GM10847 (cell line): ENCODE results near the gene NCOR2.

Experiments used
- POLR2A ChIP-seq: IDR thresholded peaks from 2 replicates; pipeline ENCODE4 v1.6.1; 2011; ENCODE audit not compliant: insufficient read length; ENCODE audit errors: extremely low read depth

The NCOR2 gene

DNA sequence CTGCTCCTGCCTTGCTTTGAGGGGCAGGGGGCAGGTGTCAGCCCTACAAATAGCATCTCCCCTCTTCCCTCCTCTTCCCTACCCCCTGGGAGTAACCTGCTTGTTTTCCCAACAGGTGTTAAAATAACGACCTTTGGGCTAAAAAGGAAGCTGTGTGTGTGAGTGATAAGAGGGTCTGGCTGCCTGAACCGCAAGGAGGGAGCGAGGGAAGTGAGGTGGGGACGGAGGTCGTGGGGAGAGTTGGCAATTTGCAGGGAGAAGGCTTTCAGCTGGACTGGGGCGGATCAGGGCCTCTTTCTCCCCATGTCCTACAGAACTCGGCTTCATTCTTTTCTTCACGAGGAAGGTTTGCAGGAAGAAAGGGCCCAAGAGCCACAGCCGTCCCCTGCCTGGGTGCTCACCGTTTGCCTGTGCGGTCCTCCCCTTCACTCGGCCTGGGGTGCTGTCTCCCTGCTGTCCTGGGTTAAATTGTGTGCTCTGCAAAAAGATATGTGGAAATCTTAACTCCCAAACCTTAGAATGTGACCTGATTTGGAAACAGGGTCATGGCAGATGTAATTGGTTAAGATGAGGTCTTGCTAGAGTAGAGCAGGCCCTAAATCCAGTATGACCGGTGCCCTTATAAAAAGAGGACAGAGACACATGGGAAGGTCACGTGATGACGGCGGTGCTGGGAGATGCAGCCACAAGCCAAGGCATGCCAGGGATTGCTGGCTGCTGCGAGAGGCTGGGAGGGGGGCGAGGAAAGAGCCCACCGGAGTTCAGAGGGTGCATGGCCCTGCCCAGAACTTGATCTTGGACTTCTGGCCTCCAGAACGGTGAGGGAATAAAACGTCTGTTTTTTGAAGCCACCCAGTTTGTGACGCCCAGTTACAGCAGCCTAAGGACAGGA is 38.7 kb upstream of the NCOR2 start:
- TF ChIP-seq POLR2A, result no peak

- TF ChIP-seq POLR2A, result no peak
Measured at GRCh38 chr12:124605150-124605882, 37.9 kb upstream of the NCOR2 start.

GRCh38 chr12:124604264-124604680 is 36.9 kb upstream of the NCOR2 start:
- no peak for TF ChIP-seq POLR2A

GRCh38 chr12:124603831-124604251 is 36.4 kb upstream of the NCOR2 start:
- TF ChIP-seq POLR2A, result no peak

- TF ChIP-seq POLR2A, result no peak
Measured at GRCh38 chr12:124603100-124603541, 35.7 kb upstream of the NCOR2 start.

DNA sequence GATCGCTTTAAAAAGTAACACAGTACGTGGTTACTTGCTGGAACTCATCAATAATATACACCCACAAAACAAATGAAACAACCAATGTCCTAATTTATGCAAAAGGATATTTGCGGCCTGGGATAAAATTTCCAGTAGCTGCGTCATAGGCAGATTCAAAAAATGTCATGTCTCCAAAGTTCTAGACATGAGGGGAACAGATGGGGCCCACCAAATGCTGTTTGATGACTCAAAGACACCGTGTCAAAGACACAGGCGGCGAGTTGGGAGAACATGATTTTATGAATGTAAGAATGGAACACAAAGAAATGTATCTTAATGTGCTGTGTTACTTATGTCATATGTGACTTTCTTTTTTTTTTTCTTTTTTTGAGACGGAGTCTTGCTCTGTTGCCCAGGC is 34.3 kb upstream of the NCOR2 start:
- no peak for TF ChIP-seq POLR2A

DNA sequence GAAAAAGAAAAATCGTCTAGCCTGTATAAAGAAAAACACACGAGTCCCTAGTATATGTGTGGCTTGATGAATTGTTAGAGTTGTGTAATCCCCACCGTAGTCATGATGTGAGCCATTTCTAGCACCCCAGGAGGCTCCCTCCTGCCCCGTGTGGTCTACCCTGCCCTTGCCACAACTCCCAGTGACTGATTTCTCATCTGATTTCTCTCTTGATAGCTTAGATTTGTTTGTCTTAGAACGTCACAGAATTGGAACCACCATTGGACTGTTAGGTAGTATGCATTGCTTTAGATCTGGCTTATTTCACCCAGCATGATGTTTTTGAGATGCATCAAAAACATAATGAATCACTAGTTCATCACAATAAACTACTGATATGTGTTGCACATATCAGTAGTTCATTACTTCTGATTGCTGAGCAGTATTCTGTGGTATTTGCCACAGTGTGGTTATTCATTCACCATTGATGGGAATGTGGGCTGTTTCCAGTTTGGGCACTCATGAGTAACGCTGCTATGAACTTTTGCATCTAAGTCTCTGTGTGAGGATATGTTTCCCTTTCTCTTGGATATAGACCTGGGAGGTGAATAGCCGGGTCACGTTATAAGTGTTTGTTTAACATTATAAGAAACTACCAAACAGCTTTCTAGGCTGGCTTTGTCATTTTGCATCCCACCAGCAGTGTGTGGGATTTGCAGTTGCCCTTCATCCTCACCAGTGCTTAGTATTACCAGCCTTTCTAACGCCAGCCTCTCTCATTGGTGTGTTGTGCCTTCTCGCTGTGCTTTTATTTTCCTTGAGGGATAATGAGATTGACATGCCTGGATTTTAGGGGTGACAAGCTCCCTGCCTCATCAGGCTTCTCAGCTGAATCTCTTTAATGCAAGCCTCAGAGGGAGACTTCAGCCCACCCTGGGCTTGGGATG is 31.9 kb upstream of the NCOR2 start:
- TF ChIP-seq POLR2A, result no peak

- no peak for TF ChIP-seq POLR2A
Measured at GRCh38 chr12:124597041-124597440, 29.6 kb upstream of the NCOR2 start.

DNA sequence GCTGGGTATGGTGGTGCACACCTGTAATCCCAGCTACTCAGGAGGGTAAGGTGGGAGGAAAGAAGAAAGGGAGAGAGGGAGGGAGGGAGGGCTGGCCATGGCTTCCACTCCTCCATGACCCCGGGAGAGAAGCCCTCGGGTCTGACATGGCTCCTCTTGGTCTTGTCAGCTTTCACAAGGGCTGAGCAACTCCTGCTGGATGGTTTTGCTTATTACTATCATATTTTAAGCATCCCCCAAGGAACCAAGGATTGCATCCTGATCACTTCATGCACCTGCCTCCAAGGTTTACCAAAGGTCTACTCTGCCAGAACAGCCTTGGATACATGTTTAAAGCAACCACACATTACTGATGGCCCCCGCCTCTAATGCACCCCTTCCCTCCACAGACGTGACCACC is 28.0 kb upstream of the NCOR2 start:
- no peak for TF ChIP-seq POLR2A

DNA sequence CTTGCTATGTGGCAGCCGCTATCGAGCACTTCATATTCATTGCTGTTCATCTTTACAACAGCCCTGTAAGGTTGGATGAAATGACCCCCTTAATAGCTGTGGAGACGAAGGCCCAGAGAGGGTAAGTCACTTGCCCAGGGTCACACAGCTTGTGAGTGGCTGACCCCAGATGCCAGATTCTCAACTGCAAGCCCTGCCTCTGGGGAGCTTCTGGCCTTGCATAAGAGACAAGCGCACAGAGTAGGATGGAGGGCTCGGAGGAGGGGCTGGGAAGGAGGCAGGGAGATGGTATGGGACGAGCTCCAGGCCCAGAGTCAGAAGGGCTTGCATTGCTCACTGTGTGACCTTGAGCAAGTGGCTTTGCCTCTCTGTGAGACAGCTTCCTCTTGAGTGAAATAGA is 27.4 kb upstream of the NCOR2 start:
- TF ChIP-seq POLR2A, result no peak

DNA sequence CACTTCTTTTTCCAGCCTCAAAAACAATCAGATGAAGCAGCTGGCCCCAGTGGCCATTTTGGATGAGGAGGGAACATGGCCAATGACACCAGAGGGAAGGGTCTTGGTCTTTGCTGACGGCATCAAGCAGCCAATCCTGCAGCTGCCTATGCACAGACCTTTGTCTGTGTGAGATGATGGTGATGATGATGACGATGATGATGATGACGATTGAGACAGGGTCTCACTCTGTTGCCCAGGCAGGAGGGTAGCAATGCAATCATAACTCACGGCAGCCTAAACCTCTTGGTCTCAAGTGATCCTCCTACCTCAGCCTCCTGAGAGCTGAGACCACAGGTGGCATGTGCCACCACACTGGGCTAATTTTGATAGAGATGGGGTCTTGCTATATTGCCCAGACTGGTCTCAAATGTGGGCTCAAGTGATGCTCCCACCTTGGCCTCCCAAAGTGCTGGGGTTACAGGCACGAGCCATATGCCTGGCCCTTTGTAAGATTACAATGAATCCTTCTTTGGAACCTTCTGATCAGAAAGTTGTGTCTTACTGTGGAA is 26.5 kb upstream of the NCOR2 start:
- no peak for TF ChIP-seq POLR2A

DNA sequence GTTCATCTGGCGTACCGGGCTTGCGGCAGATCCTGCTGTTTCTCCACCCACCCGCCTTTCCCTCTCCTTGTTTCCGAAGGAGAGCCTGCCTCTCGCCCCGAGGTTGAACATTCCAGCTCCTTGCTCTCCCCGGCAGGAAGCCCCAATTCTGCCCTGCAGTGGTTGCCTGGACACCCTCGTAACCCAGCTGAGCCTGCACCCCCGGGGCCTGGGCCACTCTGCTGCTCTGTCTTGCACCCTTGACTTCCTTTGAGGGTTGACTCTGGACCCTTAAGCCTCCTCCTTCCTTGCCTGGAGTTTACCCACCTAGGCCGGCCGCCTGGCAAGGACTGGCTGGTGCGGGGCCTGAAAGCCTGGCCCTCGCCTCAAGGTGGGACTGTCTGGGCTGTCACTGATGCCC is 25.8 kb upstream of the NCOR2 start:
- TF ChIP-seq POLR2A, result no peak

GRCh38 chr12:124592481-124593160 is 25.2 kb upstream of the NCOR2 start:
- TF ChIP-seq POLR2A, result no peak

DNA sequence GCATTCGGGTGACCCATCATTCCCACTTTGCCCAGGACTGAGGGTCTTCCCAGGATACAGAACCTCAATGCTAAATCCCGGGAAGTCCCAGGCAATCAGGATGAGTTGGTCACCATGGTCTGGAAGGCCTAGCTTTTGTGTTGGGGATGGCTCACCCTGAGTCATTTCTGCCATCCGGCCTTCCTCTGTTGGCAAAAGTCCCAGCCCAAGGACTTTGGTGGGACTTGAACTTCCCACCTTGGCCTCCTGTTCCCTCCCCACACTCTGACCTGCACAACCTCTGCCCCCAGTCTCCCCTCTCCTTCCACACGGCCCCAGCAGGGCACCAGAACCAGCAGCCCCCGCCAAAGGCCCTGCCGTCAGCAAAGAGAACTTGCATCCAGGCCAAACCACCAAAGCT is 24.6 kb upstream of the NCOR2 start:
- TF ChIP-seq POLR2A, result no peak

GRCh38 chr12:124590447-124590846 is 23.0 kb upstream of the NCOR2 start:
- no peak for TF ChIP-seq POLR2A

- TF ChIP-seq POLR2A, result no peak
Measured at GRCh38 chr12:124588751-124589267, 21.4 kb upstream of the NCOR2 start.
